HEK293 (cell line): ENCODE results near the gene ARHGAP6.

Source experiments
- CTCF ChIA-PET: fragments of 350-600 bp; formaldehyde crosslinking; extraction: SDS; loops from one replicate; lab custom pipeline; 2021; ENCODE audit warnings: antibody characterized with exemption; lab: Yijun Ruan, JAX
- POLR2A ChIA-PET: fragments of 300-600 bp; formaldehyde crosslinking; extraction: SDS; loops from one replicate; lab custom pipeline; 2020; ENCODE audit warnings: antibody characterized with exemption, inconsistent platforms; lab: Yijun Ruan, JAX
- H3K27ac ChIP-seq: fragments of 200-500 bp; sonication (Bioruptor generic); 2 replicates; pipeline ENCODE4 v1.5.1; 2014; ENCODE audit warnings: low read depth, low read length, control low read depth, inconsistent platforms; ENCODE audit errors: extremely low read depth
- H3K36me3 ChIP-seq, 2 experiments: fragments of 200-500 bp in 1 of 2; sonication (Bioruptor generic) in 1 of 2; 1 replicate in 1 of 2; 2 replicates in 1 of 2; pipeline ENCODE4 v1.5.1; 2014 to 2017; ENCODE audit warnings: inconsistent platforms in 2 of 2, low read length in 2 of 2; ENCODE audit not compliant: control insufficient read depth in 2 of 2, insufficient read depth in 1 of 2
- H3K4me1 ChIP-seq: fragments of 200-500 bp; sonication (Bioruptor generic); 2 replicates; pipeline ENCODE4 v1.5.1; 2014; ENCODE audit warnings: mild to moderate bottlenecking, low read length, inconsistent platforms; ENCODE audit not compliant: control insufficient read depth, insufficient read depth
- H3K4me3 ChIP-seq: 2 replicates; pipeline ENCODE4 v1.5.1; 2011; ENCODE audit warnings: low read depth, mild to moderate bottlenecking, control low read depth, low read length, moderate library complexity
- H3K9me3 ChIP-seq: fragments of 200-500 bp; sonication (Bioruptor generic); 2 replicates; pipeline ENCODE4 v1.5.1; 2014; ENCODE audit warnings: low read depth, low read length, inconsistent platforms; ENCODE audit not compliant: control insufficient read depth, insufficient read depth
- BCL6B ChIP-seq: fragments of 450-650 bp; formaldehyde crosslinking; IDR thresholded peaks from 2 replicates; pipeline ENCODE4 v1.5.1; 2017; ENCODE audit warnings: missing biosample characterization, missing genetic modification characterization
- GFI1B ChIP-seq: fragments of 450-650 bp; formaldehyde crosslinking; IDR thresholded peaks from 2 replicates; pipeline ENCODE4 v1.5.1; 2016; ENCODE audit warnings: missing biosample characterization, missing genetic modification characterization
- HOXC10 ChIP-seq: sonication (generic); formaldehyde crosslinking; IDR thresholded peaks from 2 replicates; pipeline ENCODE4 v1.8.1; 2023; ENCODE audit warnings: mild to moderate bottlenecking, missing genetic modification reagents
- INSM2 ChIP-seq: fragments of 450-650 bp; formaldehyde crosslinking; IDR thresholded peaks from 2 replicates; pipeline ENCODE4 v1.5.1; 2016; ENCODE audit warnings: missing biosample characterization, missing genetic modification characterization
- KLF16 ChIP-seq: fragments of 450-650 bp; formaldehyde crosslinking; IDR thresholded peaks from 2 replicates; pipeline ENCODE4 v1.5.1; 2017; ENCODE audit warnings: missing biosample characterization, missing genetic modification characterization
- KLF9 ChIP-seq: fragments of 450-650 bp; formaldehyde crosslinking; IDR thresholded peaks from 2 replicates; pipeline ENCODE4 v1.5.1; 2016; ENCODE audit warnings: missing biosample characterization, missing genetic modification characterization, low read depth
- PBX3 ChIP-seq: sonication (generic); formaldehyde crosslinking; IDR thresholded peaks from 2 replicates; pipeline ENCODE4 v1.8.1; 2022; ENCODE audit warnings: mild to moderate bottlenecking, moderate library complexity, missing genetic modification reagents
- ZBTB10 ChIP-seq: fragments of 450-650 bp; formaldehyde crosslinking; IDR thresholded peaks from 2 replicates; pipeline ENCODE4 v1.5.1; 2016; ENCODE audit warnings: missing biosample characterization, missing genetic modification characterization
- ZBTB48 ChIP-seq: fragments of 450-650 bp; formaldehyde crosslinking; IDR thresholded peaks from 2 replicates; pipeline ENCODE4 v1.5.1; 2016; ENCODE audit warnings: missing biosample characterization, missing genetic modification characterization
- ZFP37 ChIP-seq: fragments of 450-650 bp; formaldehyde crosslinking; IDR thresholded peaks from 2 replicates; pipeline ENCODE4 v1.5.1; 2016; ENCODE audit warnings: missing biosample characterization, missing genetic modification characterization
- ZNF112 ChIP-seq: fragments of 450-650 bp; formaldehyde crosslinking; IDR thresholded peaks from 2 replicates; pipeline ENCODE4 v1.5.0; 2017; ENCODE audit warnings: missing biosample characterization, missing genetic modification characterization
- ZNF138 ChIP-seq: fragments of 450-650 bp; formaldehyde crosslinking; IDR thresholded peaks from 2 replicates; pipeline ENCODE4 v1.5.1; 2016; ENCODE audit warnings: missing biosample characterization, missing genetic modification characterization, borderline replicate concordance
- ZNF18 ChIP-seq: fragments of 450-650 bp; formaldehyde crosslinking; IDR thresholded peaks from 2 replicates; pipeline ENCODE4 v1.5.1; 2016; ENCODE audit warnings: missing biosample characterization, missing genetic modification characterization
- ZNF202 ChIP-seq: fragments of 450-650 bp; formaldehyde crosslinking; IDR thresholded peaks from 2 replicates; pipeline ENCODE4 v1.5.1; 2016; ENCODE audit warnings: missing biosample characterization, missing genetic modification characterization, borderline replicate concordance
- ZNF239 ChIP-seq: fragments of 450-650 bp; formaldehyde crosslinking; IDR thresholded peaks from 2 replicates; pipeline ENCODE4 v1.5.1; 2016; ENCODE audit warnings: missing biosample characterization, missing genetic modification characterization
- ZNF335 ChIP-seq: fragments of 450-650 bp; formaldehyde crosslinking; conservative IDR thresholded peaks from 2 replicates; pipeline ENCODE4 v1.5.1; 2016; ENCODE audit warnings: missing biosample characterization, missing genetic modification characterization
- ZNF510 ChIP-seq: fragments of 450-650 bp; formaldehyde crosslinking; IDR thresholded peaks from 2 replicates; pipeline ENCODE4 v1.5.1; 2018; ENCODE audit warnings: mild to moderate bottlenecking, missing genetic modification characterization, missing biosample characterization; ENCODE audit not compliant: insufficient replicate concordance
- ZNF621 ChIP-seq: fragments of 450-650 bp; formaldehyde crosslinking; IDR thresholded peaks from 2 replicates; pipeline ENCODE4 v1.5.1; 2017; ENCODE audit warnings: missing biosample characterization, missing genetic modification characterization
- ZNF658 ChIP-seq: fragments of 450-650 bp; formaldehyde crosslinking; IDR thresholded peaks from 2 replicates; pipeline ENCODE4; 2016; ENCODE audit warnings: missing biosample characterization, missing genetic modification characterization
- ZNF677 ChIP-seq: fragments of 450-650 bp; IDR thresholded peaks from 2 replicates; pipeline ENCODE4 v1.5.0; 2018; ENCODE audit warnings: missing biosample characterization, mild to moderate bottlenecking, missing genetic modification characterization, moderate library complexity
- ZNF785 ChIP-seq: fragments of 450-650 bp; formaldehyde crosslinking; IDR thresholded peaks from 2 replicates; pipeline ENCODE4 v1.5.1; 2016; ENCODE audit warnings: missing biosample characterization, missing genetic modification characterization

The ARHGAP6 gene

GRCh38 chrX:11100281-11101035, 565.3 kb downstream of the ARHGAP6 start:
- H3K4me3 ChIP-seq, result no peak overlapping the region
- POLR2A ChIA-PET, result no interaction called here
- TF ChIP-seq ZNF677 (no peak), KLF16 (no peak), ZNF202 (tag by site-specific recombination) (no peak), ZNF138 (tag by site-specific recombination) (no peak), ZFP37 (no peak), ZNF335 (tag by site-specific recombination) (no peak)
- TF ChIP-seq, all 188 proteins: peak for 0
- H3K4me1 ChIP-seq, result no peaks in the 10 kb centered on the region
- H3K36me3 ChIP-seq, result peaks cover 0 to 1% of the 10 kb centered on the region in 2 experiments; a peak in 1 of 3 replicates
- CTCF ChIA-PET, result interaction anchor here (0.6 to 1.4 kb wide), 6 partner anchors 14 to 910 kb away, joined by 3 to 4 read pairs (median 3); no protein-coding TSS in a partner anchor
- H3K9me3 ChIP-seq, result no peaks in the 10 kb centered on the region
- H3K27ac ChIP-seq, result no peak overlapping the region

GRCh38 chrX:11099465-11099864, 566.3 kb downstream of the ARHGAP6 start:
- no peak for TF ChIP-seq INSM2

GRCh38 chrX:11097933-11098332, 567.8 kb downstream of the ARHGAP6 start:
- CTCF ChIA-PET, result interaction anchor here (1.6 kb wide), 1 partner anchor 908 kb away, joined by 4 read pairs; no protein-coding TSS in a partner anchor
- Histone ChIP-seq H3K4me3 (no peak overlapping the region), H3K36me3 (no peaks in the 10 kb centered on the region), H3K4me1 (no peaks in the 10 kb centered on the region), H3K27ac (no peak overlapping the region), H3K9me3 (no peaks in the 10 kb centered on the region)
- POLR2A ChIA-PET, result no interaction called here
- TF ChIP-seq HOXC10 (CRISPR knock-in tag), result no peak
- no peak for TF ChIP-seq KLF9
- no peak for TF ChIP-seq ZNF785 (tag by site-specific recombination)
- TF ChIP-seq PBX3 (CRISPR knock-in tag), result no peak
- no peak for TF ChIP-seq ZNF510 (tag by site-specific recombination)
- no peak for TF ChIP-seq ZBTB48 (tag by site-specific recombination)
- TF ChIP-seq GFI1B, result no peak
- no peak for TF ChIP-seq ZBTB10 (tag by site-specific recombination)
- TF ChIP-seq ZNF621, result no peak
- TF ChIP-seq BCL6B (tag by site-specific recombination), result no peak
- TF ChIP-seq ZNF112 (tag by site-specific recombination), result no peak
- no peak for TF ChIP-seq ZNF658 (tag by site-specific recombination)
- no peak for TF ChIP-seq ZNF239 (tag by site-specific recombination)
- no peak for TF ChIP-seq ZNF18

More at GRCh38 chrX:11099465-11099864, 566.3 kb downstream of the ARHGAP6 start:
- Histone ChIP-seq H3K36me3 (no peaks in the 10 kb centered on the region), H3K9me3 (no peaks in the 10 kb centered on the region), H3K27ac (no peak overlapping the region), H3K4me3 (no peak overlapping the region), H3K4me1 (no peaks in the 10 kb centered on the region)
- ChIA-PET CTCF (interaction anchor here (0.6 to 0.7 kb wide), 2 partner anchors 259 to 619 kb away, joined by 3 read pairs; no protein-coding TSS in a partner anchor), POLR2A (no interaction called here)
